GM23338 (cell line): ENCODE measurements around the gene VASN. TPM values are rescaled to one million over a fixed set of nuclear protein-coding genes. Genes with fewer than 3 reads are reported as not detected.

Experiments
- ATAC-seq: fragments of 200-7000 bp; cut with Tn5 transposase; 3 replicates; pipeline ENCODE4 v1.9.1; 2020
- DNase-seq: peaks from one replicate; pipeline ENCODE4 v3.0.0-alpha.2; 2015; ENCODE audit warnings: low spot score
- H2AFZ ChIP-seq: fragments of 200-600 bp; sonication (generic); 2 replicates; pipeline ENCODE4 v1.8.0; 2016; ENCODE audit warnings: antibody characterized with exemption, mild to moderate bottlenecking, moderate library complexity
- H3F3A ChIP-seq: fragments of 200-600 bp; sonication (generic); replicated peaks from 2 replicates; pipeline ENCODE4 v1.8.0; 2017; ENCODE audit warnings: antibody characterized with exemption, mixed run types, low read depth
- H3K27ac ChIP-seq: fragments of 200-600 bp; sonication (generic); 2 replicates; pipeline ENCODE4 v1.6.1; 2016; ENCODE audit warnings: low read depth
- H3K27me3 ChIP-seq: fragments of 200-600 bp; sonication (generic); 2 replicates; pipeline ENCODE4 v1.8.0; 2016; ENCODE audit warnings: mild to moderate bottlenecking, mixed run types, moderate library complexity; ENCODE audit not compliant: insufficient read depth
- H3K36me3 ChIP-seq: fragments of 200-600 bp; sonication (generic); 2 replicates; pipeline ENCODE4 v1.8.0; 2016; ENCODE audit warnings: mild to moderate bottlenecking; ENCODE audit not compliant: insufficient read depth
- H3K4me1 ChIP-seq: fragments of 200-600 bp; sonication (generic); 2 replicates; pipeline ENCODE4 v1.8.0; 2016; ENCODE audit warnings: mild to moderate bottlenecking, moderate library complexity; ENCODE audit not compliant: insufficient read depth
- H3K4me2 ChIP-seq: fragments of 200-600 bp; sonication (generic); 2 replicates; pipeline ENCODE4 v1.7.1; 2017; ENCODE audit warnings: mixed run types
- H3K4me3 ChIP-seq: fragments of 200-600 bp; sonication (generic); 2 replicates; pipeline ENCODE4 v1.6.1; 2016; ENCODE audit warnings: mixed run types
- H3K79me2 ChIP-seq: fragments of 200-600 bp; sonication (generic); replicated peaks from 2 replicates; pipeline ENCODE4 v1.8.0; 2017; ENCODE audit warnings: mild to moderate bottlenecking; ENCODE audit not compliant: insufficient read depth
- H3K9me2 ChIP-seq: fragments of 200-600 bp; sonication (generic); 2 replicates; pipeline ENCODE4 v1.8.0; 2017; ENCODE audit not compliant: insufficient read depth
- H4K20me1 ChIP-seq: fragments of 200-600 bp; sonication (generic); replicated peaks from 2 replicates; pipeline ENCODE4 v1.8.0; 2017; ENCODE audit warnings: mild to moderate bottlenecking; ENCODE audit not compliant: insufficient read depth
- H3K27ac Mint-ChIP-seq: 2 replicates; pipeline ENCODE4 v1.8.0; 2020; ENCODE audit warnings: inconsistent platforms, mild to moderate bottlenecking, moderate library complexity, mixed read lengths
- H3K27me3 Mint-ChIP-seq: 3 replicates; pipeline ENCODE4 v1.8.0; 2022; ENCODE audit warnings: low read depth, mild to moderate bottlenecking, moderate library complexity, mixed read lengths, inconsistent platforms; ENCODE audit not compliant: insufficient read depth, poor library complexity
- H3K36me3 Mint-ChIP-seq: 3 replicates; pipeline ENCODE4 v1.8.0; 2021; ENCODE audit warnings: low read depth, mild to moderate bottlenecking, inconsistent platforms, moderate library complexity, mixed read lengths
- H3K4me1 Mint-ChIP-seq: 3 replicates; pipeline ENCODE4 v1.8.0; 2020; ENCODE audit warnings: mild to moderate bottlenecking, inconsistent platforms, mixed read lengths
- H3K4me3 Mint-ChIP-seq: 3 replicates; pipeline ENCODE4 v1.8.0; 2021; ENCODE audit warnings: moderate library complexity, mild to moderate bottlenecking, inconsistent platforms, mixed read lengths
- H3K9me3 Mint-ChIP-seq: 3 replicates; pipeline ENCODE4 v1.8.0; 2020; ENCODE audit warnings: moderate library complexity, mild to moderate bottlenecking, inconsistent platforms, mixed read lengths
- CREB1 ChIP-seq: fragments of 250-450 bp; sonication (Bioruptor Pico); IDR thresholded peaks from 2 replicates; pipeline ENCODE4 v1.5.0; 2020; ENCODE audit warnings: low read depth, mild to moderate bottlenecking, moderate library complexity
- EZH2 ChIP-seq: fragments of 200-600 bp; sonication (generic); IDR thresholded peaks from one replicate; pipeline ENCODE4 v1.8.0; 2017; ENCODE audit warnings: antibody characterized with exemption, mild to moderate bottlenecking, low read depth; ENCODE audit not compliant: unreplicated experiment
- EZH2phosphoT487 ChIP-seq: fragments of 200-600 bp; sonication (generic); IDR thresholded peaks from one replicate; pipeline ENCODE4 v1.8.1; 2018; ENCODE audit warnings: antibody characterized with exemption; ENCODE audit not compliant: unreplicated experiment
- JUNB ChIP-seq: IDR thresholded peaks from one replicate; pipeline ENCODE4 v1.6.1; 2016; ENCODE audit warnings: antibody characterized with exemption; ENCODE audit not compliant: unreplicated experiment
- NANOG ChIP-seq: IDR thresholded peaks from 2 replicates; pipeline ENCODE4 v1.6.1; 2016; ENCODE audit warnings: antibody characterized with exemption, borderline replicate concordance
- POLR2AphosphoS5 ChIP-seq: IDR thresholded peaks from 2 replicates; pipeline ENCODE4 v1.6.1; 2016; ENCODE audit warnings: antibody characterized with exemption, low read depth
- STAT1 ChIP-seq: IDR thresholded peaks from one replicate; pipeline ENCODE4 v1.6.1; 2016; ENCODE audit warnings: antibody characterized with exemption; ENCODE audit not compliant: unreplicated experiment
- ZNF114 ChIP-seq: fragments of 250-450 bp; sonication (Bioruptor Pico); IDR thresholded peaks from 2 replicates; pipeline ENCODE4 v1.5.0; 2020; ENCODE audit warnings: mild to moderate bottlenecking, moderate library complexity
- ZNF331 ChIP-seq: fragments of 250-450 bp; sonication (Bioruptor Pico); IDR thresholded peaks from 2 replicates; pipeline ENCODE4 v1.5.0; 2020; ENCODE audit warnings: low read depth, mild to moderate bottlenecking, moderate library complexity
- ZNF462 ChIP-seq: fragments of 250-450 bp; sonication (Bioruptor Pico); IDR thresholded peaks from 2 replicates; pipeline ENCODE4 v1.5.0; 2020; ENCODE audit warnings: mild to moderate bottlenecking, moderate library complexity
- polyA plus RNA-seq: library from polyadenylated mRNA; unstranded; fragments of >200 nt; fragmentation: Nextera tagmentation; extraction: Ambion mirVana; gene quantifications from 2 replicates; pipeline ENCODE4 v1.2.1, GENCODE V29; 2016
- total RNA-seq: library from RNA; depleted of rRNA; stranded (reverse); fragments of >200 nt; shearing (Covaris generic); gene quantifications from 2 replicates; pipeline ENCODE4 v1.2.3, GENCODE V29; 2014
- TF ChIP-seq, protein P1 (sequence below), 2 experiments: fragments of 200-600 bp in 1 of 2; sonication (generic) in 1 of 2; conservative IDR thresholded peaks; 2 replicates each; pipeline versions ENCODE4 v1.5.1 to v1.6.1; 2016 to 2017; ENCODE audit warnings: antibody characterized with exemption in 2 of 2, low read depth in 2 of 2, mild to moderate bottlenecking in 2 of 2, moderate library complexity in 1 of 2
- TF ChIP-seq, protein P2 (sequence below): IDR thresholded peaks from 2 replicates; pipeline ENCODE4 v1.6.1; 2016; ENCODE audit warnings: antibody characterized with exemption
- TF ChIP-seq, protein P3 (sequence below): IDR thresholded peaks from one replicate; pipeline ENCODE4 v1.6.1; 2018; ENCODE audit warnings: antibody characterized with exemption; ENCODE audit not compliant: unreplicated experiment

The VASN gene
- total and polyA plus RNA-seq, 2 experiments from 2014 or later = 8.0 to 15.5 TPM

DNA sequence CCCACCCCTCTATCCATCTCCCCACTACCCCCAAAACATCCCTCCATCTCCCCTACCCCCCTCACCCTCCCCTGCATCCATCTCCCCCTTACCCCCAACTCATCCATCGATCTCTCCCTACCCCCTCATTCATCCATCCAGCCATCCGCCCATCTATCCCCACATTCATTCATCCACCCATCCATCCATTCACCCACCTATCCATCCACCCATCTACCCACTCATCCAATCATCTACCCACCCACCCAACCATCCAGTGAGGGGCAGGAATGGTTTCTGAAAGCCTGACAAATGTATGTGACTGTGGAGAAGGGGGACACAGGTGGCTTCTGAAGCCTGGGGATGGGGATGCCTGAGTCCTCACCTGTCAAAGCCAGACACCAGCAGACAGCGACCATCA is 11.7 kb upstream of the VASN start:
- no peaks in the 10 kb centered on the region for H3K9me3 Mint-ChIP-seq
- no peak overlapping the region for H3K4me3 Mint-ChIP-seq
- DNase-seq (no peak), ATAC-seq (no peak)
- Histone ChIP-seq H3K36me3 (no peaks in the 10 kb centered on the region), H3K27ac (no peak overlapping the region), H3K9me2 (no peaks in the 10 kb centered on the region), H3F3A (0 out of 2 replicates have a peak, but pooled peaks cover 4% of the 10 kb centered on the region), H3K79me2 (no peaks in the 10 kb centered on the region), H3K4me3 (no peak overlapping the region), H4K20me1 (no peaks in the 10 kb centered on the region), H2AFZ (no peak overlapping the region), H3K4me1 (no peaks in the 10 kb centered on the region), H3K4me2 (no peak overlapping the region), H3K27me3 (no peaks in the 10 kb centered on the region)
- H3K27ac Mint-ChIP-seq = no peak overlapping the region
- TF ChIP-seq, protein P1, sequence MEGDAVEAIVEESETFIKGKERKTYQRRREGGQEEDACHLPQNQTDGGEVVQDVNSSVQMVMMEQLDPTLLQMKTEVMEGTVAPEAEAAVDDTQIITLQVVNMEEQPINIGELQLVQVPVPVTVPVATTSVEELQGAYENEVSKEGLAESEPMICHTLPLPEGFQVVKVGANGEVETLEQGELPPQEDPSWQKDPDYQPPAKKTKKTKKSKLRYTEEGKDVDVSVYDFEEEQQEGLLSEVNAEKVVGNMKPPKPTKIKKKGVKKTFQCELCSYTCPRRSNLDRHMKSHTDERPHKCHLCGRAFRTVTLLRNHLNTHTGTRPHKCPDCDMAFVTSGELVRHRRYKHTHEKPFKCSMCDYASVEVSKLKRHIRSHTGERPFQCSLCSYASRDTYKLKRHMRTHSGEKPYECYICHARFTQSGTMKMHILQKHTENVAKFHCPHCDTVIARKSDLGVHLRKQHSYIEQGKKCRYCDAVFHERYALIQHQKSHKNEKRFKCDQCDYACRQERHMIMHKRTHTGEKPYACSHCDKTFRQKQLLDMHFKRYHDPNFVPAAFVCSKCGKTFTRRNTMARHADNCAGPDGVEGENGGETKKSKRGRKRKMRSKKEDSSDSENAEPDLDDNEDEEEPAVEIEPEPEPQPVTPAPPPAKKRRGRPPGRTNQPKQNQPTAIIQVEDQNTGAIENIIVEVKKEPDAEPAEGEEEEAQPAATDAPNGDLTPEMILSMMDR (conservative IDR thresholded peaks at IDR 0.05; ENCODE audit: low read depth in 2 of 2) = no peak
- TF ChIP-seq, protein P2, sequence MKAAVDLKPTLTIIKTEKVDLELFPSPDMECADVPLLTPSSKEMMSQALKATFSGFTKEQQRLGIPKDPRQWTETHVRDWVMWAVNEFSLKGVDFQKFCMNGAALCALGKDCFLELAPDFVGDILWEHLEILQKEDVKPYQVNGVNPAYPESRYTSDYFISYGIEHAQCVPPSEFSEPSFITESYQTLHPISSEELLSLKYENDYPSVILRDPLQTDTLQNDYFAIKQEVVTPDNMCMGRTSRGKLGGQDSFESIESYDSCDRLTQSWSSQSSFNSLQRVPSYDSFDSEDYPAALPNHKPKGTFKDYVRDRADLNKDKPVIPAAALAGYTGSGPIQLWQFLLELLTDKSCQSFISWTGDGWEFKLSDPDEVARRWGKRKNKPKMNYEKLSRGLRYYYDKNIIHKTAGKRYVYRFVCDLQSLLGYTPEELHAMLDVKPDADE = no peak
- TF ChIP-seq CREB1 (no peak), ZNF462 (CRISPR knock-in tag) (no peak), ZNF114 (CRISPR knock-in tag) (no peak), EZH2 (no peak), POLR2AphosphoS5 (no peak), JUNB (no peak), STAT1 (no peak), ZNF331 (no peak), EZH2phosphoT487 (no peak), NANOG (no peak)
- TF ChIP-seq, protein P3, sequence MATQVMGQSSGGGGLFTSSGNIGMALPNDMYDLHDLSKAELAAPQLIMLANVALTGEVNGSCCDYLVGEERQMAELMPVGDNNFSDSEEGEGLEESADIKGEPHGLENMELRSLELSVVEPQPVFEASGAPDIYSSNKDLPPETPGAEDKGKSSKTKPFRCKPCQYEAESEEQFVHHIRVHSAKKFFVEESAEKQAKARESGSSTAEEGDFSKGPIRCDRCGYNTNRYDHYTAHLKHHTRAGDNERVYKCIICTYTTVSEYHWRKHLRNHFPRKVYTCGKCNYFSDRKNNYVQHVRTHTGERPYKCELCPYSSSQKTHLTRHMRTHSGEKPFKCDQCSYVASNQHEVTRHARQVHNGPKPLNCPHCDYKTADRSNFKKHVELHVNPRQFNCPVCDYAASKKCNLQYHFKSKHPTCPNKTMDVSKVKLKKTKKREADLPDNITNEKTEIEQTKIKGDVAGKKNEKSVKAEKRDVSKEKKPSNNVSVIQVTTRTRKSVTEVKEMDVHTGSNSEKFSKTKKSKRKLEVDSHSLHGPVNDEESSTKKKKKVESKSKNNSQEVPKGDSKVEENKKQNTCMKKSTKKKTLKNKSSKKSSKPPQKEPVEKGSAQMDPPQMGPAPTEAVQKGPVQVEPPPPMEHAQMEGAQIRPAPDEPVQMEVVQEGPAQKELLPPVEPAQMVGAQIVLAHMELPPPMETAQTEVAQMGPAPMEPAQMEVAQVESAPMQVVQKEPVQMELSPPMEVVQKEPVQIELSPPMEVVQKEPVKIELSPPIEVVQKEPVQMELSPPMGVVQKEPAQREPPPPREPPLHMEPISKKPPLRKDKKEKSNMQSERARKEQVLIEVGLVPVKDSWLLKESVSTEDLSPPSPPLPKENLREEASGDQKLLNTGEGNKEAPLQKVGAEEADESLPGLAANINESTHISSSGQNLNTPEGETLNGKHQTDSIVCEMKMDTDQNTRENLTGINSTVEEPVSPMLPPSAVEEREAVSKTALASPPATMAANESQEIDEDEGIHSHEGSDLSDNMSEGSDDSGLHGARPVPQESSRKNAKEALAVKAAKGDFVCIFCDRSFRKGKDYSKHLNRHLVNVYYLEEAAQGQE = no peak
- no peaks in the 10 kb centered on the region; the same call in 1 of the 3 replicates for H3K4me1 Mint-ChIP-seq
- peaks cover 6% of the 10 kb centered on the region for H3K27me3 Mint-ChIP-seq
- no peaks in the 10 kb centered on the region for H3K36me3 Mint-ChIP-seq
